ENCODE results near the gene GRK6.

Gene GRK6

GRCh38 chr5:177474846-177475562, 48.5 kb downstream of the GRK6 start:
- no peak overlapping the region for H3K27ac ChIP-seq
- TF ChIP-seq CTCF (conservative IDR thresholded peaks at IDR 0.05) = no peak

- no peak for TF ChIP-seq CTCF (conservative IDR thresholded peaks at IDR 0.05)
- H3K27ac ChIP-seq = no peak overlapping the region
Measured at GRCh38 chr5:177475563-177476427, 49.3 kb downstream of the GRK6 start.

GRCh38 chr5:177476531-177477233, 50.2 kb downstream of the GRK6 start:
- no peak overlapping the region for H3K27ac ChIP-seq
- no peak for TF ChIP-seq CTCF (conservative IDR thresholded peaks at IDR 0.05)

GRCh38 chr5:177477701-177478477, 51.4 kb downstream of the GRK6 start:
- no peak for TF ChIP-seq CTCF (conservative IDR thresholded peaks at IDR 0.05)

GRCh38 chr5:177478711-177479646, 52.5 kb downstream of the GRK6 start:
- TF ChIP-seq CTCF (conservative IDR thresholded peaks at IDR 0.05) = no peak
- peak overlapping the region; percentile 32; the same call in 1 of the 2 replicates for H3K27ac ChIP-seq

More at GRCh38 chr5:177477701-177478477, 51.4 kb downstream of the GRK6 start:
- H3K27ac ChIP-seq = no peak overlapping the region

GRCh38 chr5:177479774-177480173, 53.3 kb downstream of the GRK6 start:
- H3K27ac ChIP-seq = peak overlapping the region; percentile 32; the same call in 1 of the 2 replicates
- no peak for TF ChIP-seq CTCF (conservative IDR thresholded peaks at IDR 0.05)
